HG02884 (cell line): ENCODE results near the gene PDE8B.
"Not testable (repeated sequence)": the region's sequence is repeated elsewhere in the genome, so short reads cannot be mapped to it uniquely, and the experiment has no call there.

Experiments used
- ATAC-seq: cut with Tn5 transposase; IDR thresholded peaks from one replicate; pipeline ENCODE4 v1.9.1; 2021; ENCODE audit warnings: mild to moderate bottlenecking, moderate library complexity; ENCODE audit not compliant: unreplicated experiment

The PDE8B gene

GRCh38 chr5:77427998-77428397 is 217.5 kb downstream of the PDE8B start:
- ATAC-seq: no peak

GRCh38 chr5:77428526-77428925 is 218.0 kb downstream of the PDE8B start:
- ATAC-seq: no peak

- no peak for ATAC-seq
Observed at GRCh38 chr5:77430726-77431125, 220.2 kb downstream of the PDE8B start.

- no peak for ATAC-seq
Observed at GRCh38 chr5:77431286-77431685, 220.8 kb downstream of the PDE8B start.

GRCh38 chr5:77431719-77432118 is 221.2 kb downstream of the PDE8B start:
- ATAC-seq: no peak

GRCh38 chr5:77437194-77437593 is 226.7 kb downstream of the PDE8B start:
- ATAC-seq: no peak

- ATAC-seq: no peak
Observed at GRCh38 chr5:77438071-77438470, 227.6 kb downstream of the PDE8B start.

- no peak for ATAC-seq
Observed at GRCh38 chr5:77443670-77444069, 233.2 kb downstream of the PDE8B start.

- ATAC-seq: no peak
Observed at GRCh38 chr5:77444356-77444755, 233.9 kb downstream of the PDE8B start.

GRCh38 chr5:77448831-77449230 is 238.4 kb downstream of the PDE8B start:
- ATAC-seq: no peak

GRCh38 chr5:77449277-77449676 is 238.8 kb downstream of the PDE8B start:
- ATAC-seq: no peak

GRCh38 chr5:77449981-77450380 is 239.5 kb downstream of the PDE8B start:
- ATAC-seq: no peak

GRCh38 chr5:77452351-77452750 is 241.9 kb downstream of the PDE8B start:
- ATAC-seq: no peak

GRCh38 chr5:77454123-77454522 is 243.6 kb downstream of the PDE8B start:
- ATAC-seq: no peak

- no peak for ATAC-seq
Observed at GRCh38 chr5:77461287-77461686, 250.8 kb downstream of the PDE8B start.

GRCh38 chr5:77463905-77464304 is 253.4 kb downstream of the PDE8B start:
- no peak for ATAC-seq

- ATAC-seq: not testable (repeated sequence)
Observed at GRCh38 chr5:77468875-77469274, 258.4 kb downstream of the PDE8B start.

- not testable (repeated sequence) for ATAC-seq
Observed at GRCh38 chr5:77475041-77475440, 264.6 kb downstream of the PDE8B start.
